ENCODE data around the gene FAM72D.
A peak's percentile ranks its signal among the peaks of the same experiment; 100 is the strongest.
"Not testable (repeated sequence)": the region's sequence is repeated elsewhere in the genome, so short reads cannot be mapped to it uniquely, and the experiment has no call there.

FAM72D gene

GRCh38 chr1:145082483-145083255, 13.1 kb upstream of the FAM72D start:
- not testable (repeated sequence) for DNase-seq (ENCODE audit: low read depth)

DNA sequence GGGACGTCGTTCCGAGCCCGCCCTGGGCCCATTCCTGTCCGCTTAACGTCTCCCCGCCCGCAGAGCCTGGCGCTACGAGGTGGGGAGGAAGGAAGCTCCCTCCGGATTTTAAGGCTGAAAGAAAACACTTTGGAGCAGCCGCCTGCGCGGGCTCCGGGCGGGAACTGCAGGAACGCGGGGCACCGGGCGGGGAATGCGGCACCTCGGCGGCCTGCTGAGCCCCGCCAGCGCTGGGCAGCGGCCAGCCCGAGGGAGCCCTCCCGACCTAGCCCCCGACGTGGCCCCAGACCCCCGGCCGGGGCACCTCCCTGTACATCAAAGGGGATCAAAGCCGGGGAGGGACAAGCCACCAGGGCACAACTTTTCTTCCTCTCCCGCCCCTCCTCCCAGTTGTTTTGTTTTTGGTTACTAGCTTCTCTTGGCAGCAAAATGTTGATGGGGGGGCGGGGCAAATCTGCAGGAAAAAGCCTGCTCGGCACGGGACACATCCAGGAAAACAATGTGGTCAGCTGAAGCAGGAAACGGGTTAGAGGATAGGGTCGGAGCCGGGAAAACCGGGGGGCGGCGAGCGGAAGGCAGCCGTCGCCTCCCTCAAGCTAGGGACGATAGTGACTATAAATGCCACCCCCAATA, 2.1 kb upstream of the FAM72D start:
- DNase-seq (ENCODE audit: low read depth) = not testable (repeated sequence)

DNA sequence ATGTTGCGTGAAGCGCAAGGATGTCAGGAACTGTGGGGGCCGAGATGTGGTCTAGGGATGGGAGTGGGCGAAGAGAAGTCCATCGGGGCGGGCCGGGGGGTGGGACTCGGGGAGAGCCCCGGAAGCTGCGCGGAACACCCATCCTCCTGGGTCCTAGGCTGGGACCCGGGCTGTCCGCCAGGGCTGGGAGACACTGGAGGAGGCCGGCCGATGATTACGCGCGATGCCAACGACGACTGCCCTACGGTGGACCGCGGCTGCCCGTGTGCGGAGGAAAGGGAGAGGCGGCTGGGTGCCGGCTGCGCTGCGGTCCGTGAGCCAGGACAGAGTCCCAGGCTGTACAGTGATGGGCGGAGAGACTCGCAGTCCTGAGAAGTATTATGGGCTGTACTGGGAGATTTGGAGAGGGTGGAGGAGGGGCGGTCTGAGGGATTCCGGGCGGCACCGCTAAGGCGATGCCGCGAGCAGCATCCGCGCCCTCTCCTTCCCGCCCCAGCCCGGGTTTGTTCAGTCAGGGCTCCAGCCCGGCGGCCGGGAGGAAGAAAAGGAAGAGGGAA, 1.0 kb upstream of the FAM72D start:
- DNase-seq (ENCODE audit: low read depth) = not testable (repeated sequence)

GRCh38 chr1:145101725-145102124, 6.0 kb downstream of the FAM72D start:
- DNase-seq (ENCODE audit: low read depth) = not testable (repeated sequence)

DNA sequence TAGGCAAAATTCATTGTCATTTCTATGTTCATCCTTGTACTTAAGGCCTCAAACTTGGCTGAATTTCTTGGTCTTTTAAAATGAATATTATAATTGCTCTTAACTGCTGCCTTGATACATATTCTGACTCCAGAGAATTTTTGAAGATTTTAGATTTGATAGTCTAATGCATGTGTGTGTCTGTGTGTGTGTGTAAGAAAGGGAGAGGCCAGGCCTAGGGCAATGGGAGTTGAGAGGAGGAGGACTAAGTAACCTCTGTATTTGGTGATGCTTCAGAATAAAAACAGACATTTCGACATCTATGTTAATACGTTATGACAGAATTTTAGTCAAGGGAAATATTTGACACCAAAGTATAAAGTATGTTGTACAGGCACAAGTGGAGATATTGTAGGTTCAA, 7.5 kb downstream of the FAM72D start:
- DNase-seq (ENCODE audit: low read depth) = not testable (repeated sequence)

- DNase-seq (ENCODE audit: low read depth) = not testable (repeated sequence)
Observed at GRCh38 chr1:145111674-145112073, 15.9 kb downstream of the FAM72D start.

DNA sequence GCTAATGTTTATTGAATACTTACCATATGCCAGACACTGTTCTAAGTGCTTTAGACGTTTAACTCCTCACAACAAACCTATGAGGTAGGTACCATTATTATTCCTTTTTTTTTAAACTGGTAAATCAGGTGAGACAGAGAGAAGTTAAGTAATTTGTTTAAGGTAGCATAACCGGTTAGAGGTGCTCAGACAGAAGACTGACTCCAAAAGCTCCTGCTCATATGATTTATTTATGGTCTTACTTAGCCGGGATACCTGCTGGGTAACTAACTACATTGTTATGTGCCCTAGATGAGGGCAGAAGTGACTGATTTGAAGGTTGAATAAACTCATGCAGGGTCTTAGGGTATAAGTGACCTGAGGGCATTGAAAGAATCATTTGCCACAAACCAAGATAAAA, 16.9 kb downstream of the FAM72D start:
- DNase-seq (ENCODE audit: low read depth) = not testable (repeated sequence)

- DNase-seq (ENCODE audit: low read depth) = not testable (repeated sequence)
Observed at GRCh38 chr1:145114560-145115057, 18.8 kb downstream of the FAM72D start.

DNA sequence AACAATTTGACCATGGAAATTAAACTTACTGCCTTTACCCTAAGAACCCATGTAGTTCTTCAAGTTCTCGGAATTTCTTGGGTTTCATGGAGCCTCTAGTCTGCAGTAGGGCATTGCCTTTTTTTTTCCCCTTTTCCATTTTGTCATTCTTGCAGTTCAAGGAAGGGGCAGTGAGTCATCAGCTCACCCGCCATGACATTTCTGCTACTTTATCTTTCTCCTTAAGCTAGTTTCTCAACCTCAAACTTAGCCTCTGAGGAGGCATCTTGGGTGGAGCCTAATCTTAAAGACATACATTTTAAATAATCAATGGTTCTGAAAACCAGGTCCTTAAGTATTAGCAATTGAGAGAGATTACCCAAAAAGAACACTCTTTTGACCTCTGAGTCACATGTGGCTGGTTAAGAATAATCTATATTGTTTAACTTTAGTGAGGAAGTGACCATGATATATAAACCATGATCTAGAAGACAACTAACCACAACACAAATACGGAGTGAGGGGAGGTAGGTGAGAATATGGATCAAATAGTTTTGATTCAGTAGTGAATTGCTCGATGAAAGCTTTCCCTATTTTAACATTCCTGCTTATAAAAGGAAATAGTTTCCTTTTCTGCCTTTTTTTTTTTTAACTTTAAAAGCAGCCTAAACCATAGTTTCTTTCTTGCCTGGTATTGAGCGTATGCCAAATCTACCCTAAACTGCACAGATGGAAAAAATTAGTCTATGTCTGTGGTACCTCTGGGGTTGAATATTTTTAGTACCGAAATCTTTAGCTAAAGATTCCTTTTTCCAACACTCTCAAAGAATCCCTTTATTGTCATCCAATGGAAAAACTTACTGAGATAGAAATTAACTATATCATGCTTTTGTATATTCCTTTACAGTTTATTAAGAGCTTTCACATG, 20.1 kb downstream of the FAM72D start:
- not testable (repeated sequence) for DNase-seq (ENCODE audit: low read depth)

GRCh38 chr1:145119842-145120241, 24.1 kb downstream of the FAM72D start:
- not testable (repeated sequence) for DNase-seq (ENCODE audit: low read depth)

DNA sequence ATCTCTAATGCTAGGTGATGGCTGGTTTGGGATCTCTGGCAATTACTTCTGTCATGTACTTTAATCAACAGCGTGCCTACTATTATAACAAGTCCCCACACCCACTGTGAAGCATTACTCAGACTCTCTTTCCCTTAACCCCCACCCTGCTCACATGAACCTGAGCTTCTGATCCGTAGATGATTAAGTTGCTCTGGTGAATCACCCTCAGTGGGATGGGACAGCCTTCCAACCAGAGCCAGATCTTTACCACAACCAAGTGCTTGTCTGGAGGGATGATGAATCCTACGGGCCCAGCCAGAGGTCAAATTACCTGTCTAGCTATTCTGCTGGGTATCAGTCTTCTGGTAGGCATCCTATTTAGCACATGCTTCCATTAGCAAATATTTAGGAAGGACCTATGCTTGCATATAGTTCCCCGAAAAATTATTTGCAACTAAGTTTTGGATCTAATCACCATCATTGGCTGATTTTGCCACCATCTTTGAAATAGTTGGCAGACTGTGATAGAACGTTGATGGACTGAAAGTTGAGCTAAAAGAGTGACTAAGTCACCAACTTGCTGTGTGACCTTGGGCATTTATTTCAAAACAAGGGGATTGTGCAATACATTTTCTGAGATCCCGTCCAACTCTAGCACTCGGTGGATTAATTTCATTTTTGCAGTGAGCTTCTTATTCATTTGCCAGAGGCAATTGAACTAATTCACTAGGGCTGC, 26.7 kb downstream of the FAM72D start:
- DNase-seq (ENCODE audit: low read depth) = not testable (repeated sequence)

GRCh38 chr1:145123062-145123395, 27.3 kb downstream of the FAM72D start:
- DNase-seq (ENCODE audit: low read depth) = not testable (repeated sequence)

DNA sequence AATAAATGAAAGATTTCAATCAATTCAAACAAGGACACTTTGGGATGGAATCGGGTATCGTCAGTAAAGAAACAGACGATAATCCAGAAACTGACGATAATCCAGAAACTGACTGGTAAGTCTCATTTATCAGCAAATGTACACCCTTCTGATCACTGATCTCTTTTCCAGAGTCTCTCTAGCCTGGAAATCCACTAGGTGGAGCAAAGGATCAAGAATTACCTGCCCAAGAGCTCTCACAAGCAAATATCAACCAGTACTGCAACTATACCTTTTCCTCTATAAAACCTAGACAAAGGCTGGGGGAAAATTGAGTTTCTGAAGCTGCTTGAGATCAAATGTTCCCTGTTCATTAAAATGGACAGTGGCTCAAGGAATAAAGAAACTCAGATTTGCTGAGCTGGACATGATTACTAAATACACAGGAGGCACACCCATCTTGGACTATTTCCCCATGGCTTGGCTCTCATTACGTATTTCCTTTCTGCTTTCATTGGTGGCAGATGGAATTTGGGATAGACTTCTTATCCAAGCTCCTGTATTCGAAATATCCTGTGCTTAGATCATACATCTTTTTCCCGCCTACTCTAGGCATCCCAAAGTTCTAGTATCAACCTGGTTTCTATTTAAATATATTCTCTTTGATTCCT, 28.3 kb downstream of the FAM72D start:
- not testable (repeated sequence) for DNase-seq (ENCODE audit: low read depth)

- not testable (repeated sequence) for DNase-seq (ENCODE audit: low read depth)
Observed at GRCh38 chr1:145125112-145125511, 29.3 kb downstream of the FAM72D start.

- not testable (repeated sequence) for DNase-seq (ENCODE audit: low read depth)
Observed at GRCh38 chr1:145127144-145127543, 31.4 kb downstream of the FAM72D start.

GRCh38 chr1:145128697-145129469, 33.1 kb downstream of the FAM72D start:
- peak; percentile 5 for DNase-seq (ENCODE audit: low read depth)

GRCh38 chr1:145134476-145134875, 38.7 kb downstream of the FAM72D start:
- DNase-seq (ENCODE audit: low read depth) = not testable (repeated sequence)

GRCh38 chr1:145140549-145140948, 44.8 kb downstream of the FAM72D start:
- not testable (repeated sequence) for DNase-seq (ENCODE audit: low read depth)

- not testable (repeated sequence) for DNase-seq (ENCODE audit: low read depth)
Observed at GRCh38 chr1:145144264-145144913, 48.6 kb downstream of the FAM72D start.
